ENCODE data around the gene OR1D5.
A peak's percentile ranks its signal among the peaks of the same experiment; 100 is the strongest.
"Not testable (repeated sequence)": the region's sequence is repeated elsewhere in the genome, so short reads cannot be mapped to it uniquely, and the experiment has no call there.

Gene OR1D5

DNA sequence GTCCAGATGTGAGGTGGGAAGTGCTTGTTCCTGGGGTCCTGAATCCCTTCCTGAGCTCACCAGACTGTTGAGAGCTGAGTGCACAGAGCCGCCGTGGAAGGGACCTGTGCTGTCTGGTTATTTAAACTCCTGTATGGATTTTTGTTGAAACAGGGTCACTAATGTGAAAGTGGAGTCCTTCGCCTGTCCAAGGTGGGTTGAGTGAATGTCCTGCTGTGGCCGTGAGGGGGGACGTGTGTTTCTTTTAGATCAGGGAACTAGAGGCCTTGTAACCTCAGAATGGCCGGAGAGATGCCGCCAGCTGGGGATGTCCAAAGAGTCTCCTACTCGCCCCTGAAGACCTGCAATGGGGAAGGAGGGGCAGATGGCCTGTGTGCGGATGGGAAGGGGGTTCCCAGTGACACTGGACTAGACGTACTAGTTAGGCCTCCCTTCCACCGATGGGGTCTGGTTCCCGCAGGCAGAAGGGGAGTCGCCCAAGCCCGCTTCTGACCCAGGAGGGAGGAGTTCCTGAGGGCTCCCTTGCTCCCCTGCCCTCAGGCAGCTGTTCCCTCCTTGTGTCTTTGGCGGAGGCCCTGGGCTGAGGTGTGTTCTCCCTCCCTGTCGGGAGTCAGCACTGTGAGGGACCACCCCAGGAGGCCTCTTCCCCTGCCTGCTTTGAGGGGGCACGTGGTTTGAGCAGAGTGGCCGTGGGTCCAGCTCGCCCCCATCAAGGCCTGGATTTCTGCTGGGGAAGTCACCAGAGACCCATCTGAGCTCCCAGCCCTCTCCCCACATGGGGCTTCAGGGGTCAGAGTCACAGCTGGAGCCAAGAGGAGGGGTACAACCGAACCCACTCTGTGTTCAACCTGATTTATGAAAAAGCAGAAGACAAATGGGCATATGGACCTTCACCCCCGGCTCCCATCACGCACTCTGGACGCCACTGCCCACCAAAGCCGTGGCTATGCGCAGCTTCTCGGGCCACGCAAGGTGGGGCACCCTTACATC is 30.9 kb downstream of the OR1D5 start:
- no peak for DNase-seq (ENCODE audit: low read depth in 2 of 2)

DNA sequence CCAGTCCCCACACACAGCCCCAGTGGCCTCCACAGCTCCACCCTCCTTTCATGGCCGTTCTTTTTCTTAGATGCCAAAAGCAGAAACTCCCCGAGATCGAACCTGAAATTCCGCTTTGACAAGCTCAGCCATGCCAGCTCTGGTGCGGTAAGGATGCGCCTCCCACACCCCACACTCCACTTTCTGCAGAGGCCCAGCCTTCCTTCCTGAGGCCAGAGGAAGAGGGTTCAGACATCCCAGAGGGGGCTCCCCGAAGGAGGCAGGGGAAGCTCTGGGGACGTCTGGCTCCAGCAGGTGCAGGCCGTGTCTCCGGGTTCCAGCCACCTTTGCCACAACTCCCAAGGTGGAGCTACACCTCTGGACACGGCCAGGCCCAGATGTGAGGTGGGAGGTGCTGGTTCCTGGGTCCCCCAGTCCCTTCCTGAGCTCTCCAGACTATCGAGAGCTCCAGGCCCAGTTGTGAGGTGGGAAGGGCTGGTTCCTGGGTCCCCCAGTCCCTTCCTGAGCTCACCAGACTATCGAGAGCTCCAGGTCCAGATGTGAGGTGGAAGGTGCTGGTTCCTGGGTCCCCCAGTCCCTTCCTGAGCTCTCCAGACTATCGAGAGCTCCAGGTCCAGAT is 32.4 kb downstream of the OR1D5 start:
- not testable (repeated sequence) for DNase-seq (ENCODE audit: low read depth in 2 of 2)

GRCh38 chr17:3030096-3030495 is 33.3 kb downstream of the OR1D5 start:
- no peak for DNase-seq (ENCODE audit: low read depth in 2 of 2)

DNA sequence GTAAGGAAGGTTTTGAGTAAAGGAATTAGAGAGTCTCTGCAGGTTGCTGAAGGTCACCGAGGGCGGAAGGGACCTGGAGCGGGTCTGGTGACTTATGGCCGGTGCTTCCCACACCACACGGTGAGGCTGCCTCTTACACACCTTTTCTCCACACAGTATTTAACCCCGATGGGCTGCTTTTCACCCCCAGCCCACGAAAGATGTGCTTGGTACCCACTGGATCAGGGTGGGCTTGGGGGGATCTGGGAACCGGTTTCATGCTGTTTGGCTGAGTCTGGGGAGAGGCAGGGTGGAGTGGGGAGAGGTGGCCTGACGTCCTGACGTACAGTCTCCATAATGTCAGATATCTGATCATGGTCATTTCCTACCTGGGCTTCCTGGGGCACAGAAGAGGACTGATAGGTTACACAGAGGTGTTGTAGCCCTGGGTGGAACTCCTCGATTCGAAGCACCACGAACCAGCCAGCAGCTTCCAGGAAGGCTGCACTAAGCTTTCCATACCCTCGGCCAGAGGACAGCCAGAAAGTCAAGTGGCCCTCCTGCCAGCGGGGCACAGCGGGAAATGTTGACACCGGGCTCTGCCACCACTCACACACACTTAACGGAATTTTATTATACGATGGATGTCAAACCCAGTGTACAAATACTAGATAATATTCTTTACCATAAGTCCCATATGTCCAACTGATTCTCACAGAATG is 34.0 kb downstream of the OR1D5 start:
- DNase-seq (ENCODE audit: low read depth in 2 of 2), result no peak

DNA sequence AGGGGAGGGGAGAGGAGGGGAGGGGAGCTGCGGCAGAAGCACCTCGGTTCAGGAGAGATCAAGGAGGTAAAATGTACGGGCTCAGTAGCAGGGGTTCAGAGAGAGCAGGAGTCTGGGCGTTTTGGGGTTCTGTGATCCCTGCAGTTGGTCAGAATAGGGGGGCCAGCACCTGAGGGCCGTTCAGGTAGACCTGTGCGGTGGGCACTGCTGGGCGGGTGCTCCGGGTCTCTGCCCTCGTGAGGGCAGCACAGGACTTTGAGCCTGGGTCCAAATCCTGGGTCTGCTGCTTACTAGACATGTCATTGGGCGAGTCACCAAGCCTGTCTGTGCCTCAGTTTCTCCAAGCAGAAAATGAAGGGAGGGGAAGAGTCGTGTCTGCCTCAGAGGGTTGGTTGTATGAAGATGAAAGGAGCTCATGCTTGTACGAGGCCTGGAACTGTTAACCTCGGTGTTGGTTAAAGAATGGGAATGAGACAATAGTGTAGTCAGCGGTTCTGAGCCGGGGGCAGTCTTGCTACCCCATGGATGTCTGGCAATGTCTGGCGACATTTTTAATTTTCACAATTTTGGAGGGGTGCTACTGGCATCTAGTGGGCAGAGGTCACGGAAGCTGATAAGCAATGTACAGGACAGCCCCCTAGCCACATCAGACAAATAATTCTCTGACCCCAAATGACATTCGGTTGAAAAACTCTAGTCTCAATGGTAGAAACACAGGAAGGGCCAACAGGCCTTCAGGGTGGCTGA is 35.4 kb downstream of the OR1D5 start:
- DNase-seq (ENCODE audit: low read depth in 2 of 2), result no peak

- no peak for DNase-seq (ENCODE audit: low read depth in 2 of 2)
Measured at GRCh38 chr17:3026856-3027751, 36.3 kb downstream of the OR1D5 start.

GRCh38 chr17:3026125-3026855 is 37.1 kb downstream of the OR1D5 start:
- no peak for DNase-seq (ENCODE audit: low read depth in 2 of 2)

DNA sequence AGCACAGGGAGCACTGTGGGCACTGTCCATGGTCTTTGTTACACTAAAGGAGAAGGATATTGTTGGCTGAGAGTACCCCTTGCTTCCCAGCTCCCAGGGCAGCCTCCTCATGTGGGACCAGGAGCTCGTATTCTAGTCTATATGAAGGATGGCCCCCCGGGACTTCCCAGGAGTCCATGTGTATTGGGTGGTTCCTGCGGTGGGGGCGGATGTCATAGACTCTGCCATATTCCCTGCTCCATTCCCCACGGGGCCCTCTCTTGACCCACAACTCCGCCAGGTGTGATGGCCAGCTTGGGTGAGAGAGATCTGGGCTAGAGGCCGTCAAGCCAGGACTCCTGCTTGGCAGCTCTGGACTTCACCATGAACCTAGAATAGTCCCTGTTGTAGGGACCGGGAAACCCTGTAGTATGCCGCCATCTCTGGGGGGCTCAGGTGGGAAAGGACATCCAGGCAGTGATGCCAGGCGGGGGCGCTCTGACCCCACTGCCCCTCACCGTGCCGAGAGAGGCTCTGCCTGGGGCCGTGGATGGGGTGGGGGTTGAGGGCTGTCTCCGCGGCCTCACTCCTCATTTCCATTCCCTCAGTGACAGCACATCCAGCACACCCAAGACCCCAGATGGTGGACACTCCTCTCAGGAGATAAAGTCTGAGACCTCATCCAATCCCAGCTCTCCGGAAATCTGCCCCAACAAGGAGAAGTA is 37.8 kb downstream of the OR1D5 start:
- no peak for DNase-seq (ENCODE audit: low read depth in 2 of 2)

GRCh38 chr17:3024346-3024745 is 39.1 kb downstream of the OR1D5 start:
- no peak for DNase-seq (ENCODE audit: low read depth in 2 of 2)

DNA sequence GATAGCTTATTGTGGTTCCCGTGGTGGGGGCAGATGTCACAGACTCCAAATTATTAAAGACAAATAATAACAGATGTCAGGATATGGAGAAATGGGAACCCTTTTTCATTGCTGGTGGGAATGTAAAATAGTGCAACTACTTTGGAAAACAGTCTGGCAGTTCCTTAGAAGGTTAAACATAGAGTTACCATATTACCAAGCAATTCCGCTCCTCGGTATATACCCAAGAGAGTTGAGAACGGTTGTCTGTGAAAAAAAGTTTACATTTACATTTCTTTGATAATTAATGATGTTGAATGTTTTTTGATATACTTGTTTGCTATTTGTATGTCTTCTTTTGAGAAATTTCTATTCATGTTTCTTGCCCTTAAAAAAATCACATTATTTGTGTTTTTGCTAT is 41.2 kb downstream of the OR1D5 start:
- no peak for DNase-seq (ENCODE audit: low read depth in 2 of 2)

DNA sequence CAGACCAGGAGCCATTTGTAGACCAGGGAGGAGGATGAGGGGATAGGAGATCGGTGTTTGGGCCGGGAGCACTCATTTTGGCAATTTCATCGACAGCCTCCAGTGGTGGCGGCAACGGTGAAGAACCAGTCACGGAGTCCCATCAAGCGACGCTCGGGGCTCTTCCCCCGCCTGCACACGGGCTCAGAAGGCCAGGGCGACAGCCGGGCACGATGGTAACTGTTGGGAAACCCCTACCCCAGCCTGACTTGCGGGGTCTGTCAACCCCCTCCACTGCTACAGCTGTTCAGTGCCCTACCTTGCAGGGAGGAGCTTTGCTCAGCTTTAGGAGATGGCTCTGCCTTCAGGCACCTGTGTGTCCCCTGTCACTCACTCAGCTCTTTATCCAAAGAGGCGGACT is 43.0 kb downstream of the OR1D5 start:
- no peak for DNase-seq (ENCODE audit: low read depth in 2 of 2)

DNA sequence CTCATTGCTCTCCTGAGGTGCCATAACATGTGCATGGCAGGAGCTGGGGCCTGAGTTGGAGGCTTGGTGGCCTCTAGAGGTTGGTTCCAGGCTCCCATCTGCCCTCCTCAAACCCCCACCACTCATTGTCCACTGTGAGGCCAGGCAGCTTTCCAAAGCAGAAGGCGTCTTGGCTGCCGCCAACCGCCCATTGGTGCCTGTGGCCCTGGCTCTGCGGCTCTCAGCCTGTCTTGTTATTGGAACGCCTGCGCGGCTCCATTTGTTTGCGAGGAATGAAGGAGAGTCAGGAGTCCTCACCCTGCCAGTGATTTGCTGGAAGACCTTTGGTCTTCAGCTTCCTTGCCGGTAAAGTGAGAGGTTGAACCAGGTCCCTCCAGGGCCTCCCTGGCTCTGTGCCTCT is 43.6 kb downstream of the OR1D5 start:
- no peak for DNase-seq (ENCODE audit: low read depth in 2 of 2)

DNA sequence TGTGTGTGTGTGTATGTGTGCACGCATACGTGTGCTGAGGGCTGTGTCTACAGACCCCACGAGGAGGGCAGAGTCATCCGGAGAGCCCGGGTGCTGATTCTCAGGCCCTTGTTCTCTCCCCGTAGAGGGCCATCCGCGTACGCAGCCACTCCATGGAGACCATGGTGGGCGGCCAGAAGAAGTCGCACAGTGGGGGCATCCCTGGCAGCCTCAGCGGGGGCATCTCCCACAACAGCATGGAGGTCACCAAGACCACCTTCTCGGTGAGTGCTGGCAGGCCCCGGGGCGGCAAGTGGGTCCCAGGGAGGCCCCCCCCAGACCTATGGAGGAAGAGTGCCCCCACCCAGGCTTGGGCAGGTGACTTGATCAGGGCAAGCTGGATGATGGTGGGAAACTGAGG is 45.5 kb downstream of the OR1D5 start:
- no peak for DNase-seq (ENCODE audit: low read depth in 2 of 2)

DNA sequence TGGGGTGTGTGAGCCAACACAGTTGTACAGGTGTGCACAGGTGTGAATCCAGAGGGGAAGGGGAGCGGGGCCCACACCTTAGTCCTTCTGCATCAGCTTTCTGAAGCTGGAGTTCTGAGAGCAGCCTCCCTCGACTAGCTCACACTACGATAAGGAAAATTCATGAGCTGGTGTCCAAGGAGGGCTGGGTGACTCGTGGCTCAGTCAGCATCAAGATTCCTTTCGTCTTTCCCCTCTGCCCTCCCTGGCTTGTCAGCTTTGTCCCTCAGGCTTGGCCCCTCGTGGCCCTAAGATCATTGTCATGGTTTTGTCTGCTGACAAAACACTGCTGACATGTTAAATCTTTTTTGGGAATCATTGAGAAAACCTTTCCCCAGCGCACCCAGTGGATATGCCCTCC is 47.5 kb downstream of the OR1D5 start:
- DNase-seq (ENCODE audit: low read depth in 2 of 2), result no peak

DNA sequence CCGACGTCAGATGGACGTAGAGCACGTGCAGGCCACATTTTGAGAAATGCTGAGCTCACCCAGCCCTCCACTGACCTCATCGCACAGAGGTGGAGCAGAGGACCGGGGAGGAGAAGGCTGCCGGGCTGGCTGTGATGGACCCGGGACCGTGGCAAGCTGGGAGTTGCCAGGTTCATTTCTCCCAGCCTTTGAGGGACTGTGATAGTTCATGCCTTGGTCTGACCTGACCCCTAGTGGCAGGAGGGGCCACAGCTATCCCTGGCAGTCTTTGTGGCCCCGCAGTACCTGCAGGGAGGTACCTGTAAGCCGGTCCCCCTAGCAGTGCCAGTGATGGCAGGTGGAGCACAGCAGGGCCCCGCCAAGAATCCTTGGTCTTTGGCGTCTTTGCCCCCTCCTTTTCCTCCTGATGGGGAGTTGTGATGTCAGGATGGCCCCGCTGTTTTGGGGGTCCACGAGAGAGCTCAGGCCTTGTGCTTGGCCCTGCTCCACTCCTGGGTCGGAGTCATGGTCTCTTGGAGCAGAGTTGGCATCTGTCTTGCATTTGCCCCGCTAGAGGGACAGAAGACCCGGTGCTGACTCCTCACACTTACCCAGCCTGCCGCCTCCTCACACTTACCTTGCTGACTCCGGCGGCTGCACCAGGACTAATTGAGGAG is 50.4 kb downstream of the OR1D5 start:
- peak; percentile 24 to 29 for DNase-seq (ENCODE audit: low read depth in 2 of 2)

Measured in stimulated activated CD4-positive, alpha-beta T cell treated with anti-CD3 and anti-CD28 coated beads, Interleukin-1b, Interleukin-23, amount 100 ng/mL, for 1 hour (primary cell).